Measurements from ENCODE around the gene FOSL1. TPM values are rescaled to one million over a fixed set of nuclear protein-coding genes. Genes with fewer than 3 reads are reported as not detected.

Gene FOSL1
- 97.6 to 169 TPM (median 123 TPM) in 5 replicates for total RNA-seq (2022; extraction: Qiagen RNA extraction)

GRCh38 chr11:65900125-65900898 is at the start of gene FOSL1:
FOSL1 (minus strand) TSS chr11:65900388; CDS start chr11:65900339, 49 bp downstream.

GRCh38 chr11:65945430-65945911 is 45.3 kb upstream of the FOSL1 start, which contains the start of gene TSGA10IP:
TSGA10IP (plus strand) TSS chr11:65945480; CDS start chr11:65945676, 196 bp downstream.

GRCh38 chr11:65919141-65919572 is 19.0 kb upstream of the FOSL1 start, which contains the start of gene DRAP1:
DRAP1 (plus strand) TSS chr11:65919426; CDS start chr11:65919502, 76 bp downstream.

GRCh38 chr11:65918211-65919140 is 18.3 kb upstream of the FOSL1 start, which contains the start of gene C11orf68:
C11orf68 (minus strand) TSS chr11:65919062; CDS start chr11:65919031, 31 bp downstream.

GRCh38 chr11:65890324-65891218 is 9.6 kb downstream of the FOSL1 start, which contains the start of gene CCDC85B:
CCDC85B (plus strand) TSS chr11:65890673; CDS start chr11:65890784, 111 bp downstream.

GRCh38 chr11:65888163-65888814 is 11.9 kb downstream of the FOSL1 start, which contains the start of gene FIBP:
FIBP (minus strand) TSS chr11:65888471; CDS start chr11:65888418, 53 bp downstream.

GRCh38 chr11:65879617-65880016 is 20.6 kb downstream of the FOSL1 start, which contains the start of gene CTSW:
CTSW (plus strand) TSS chr11:65879837; CDS start chr11:65879855, 18 bp downstream.

GRCh38 chr11:65872586-65873317 is 27.4 kb downstream of the FOSL1 start, which contains the start of gene EFEMP2:
EFEMP2 (minus strand) TSS chr11:65872800; CDS start chr11:65872354, 446 bp downstream.

GRCh38 chr11:65860278-65861164 is 39.7 kb downstream of the FOSL1 start, which contains the start of gene MUS81:
MUS81 (plus strand) TSS chr11:65860433; CDS start chr11:65860754, 321 bp downstream.

GRCh38 chr11:65857853-65858680 is 42.1 kb downstream of the FOSL1 start, which contains the start of gene CFL1:
CFL1 (minus strand) TSS chr11:65858180; CDS start chr11:65858099, 81 bp downstream.

Other genes starting within 250 kb of the FOSL1 start
- 66.4 to 76.8 TPM (median 74.4 TPM) in 5 replicates for gene RELA, start 237.5 kb downstream of the FOSL1 start, total RNA-seq (2022; extraction: Qiagen RNA extraction)
- gene KAT5, start 188.1 kb downstream of the FOSL1 start, total RNA-seq (2022; extraction: Qiagen RNA extraction): 41.2 to 52.5 TPM (median 50.4 TPM) in 5 replicates
- 23.6 to 51.8 TPM (median 47.4 TPM) in 5 replicates for gene RNASEH2C, start 179.6 kb downstream of the FOSL1 start, total RNA-seq (2022; extraction: Qiagen RNA extraction)
- gene AP5B1, start 119.4 kb downstream of the FOSL1 start, total RNA-seq (2022; extraction: Qiagen RNA extraction): 8.5 to 11.9 TPM (median 10.8 TPM) in 5 replicates
- 0.03 to 0.13 TPM (median 0.08 TPM) in 3 of 5 replicates, not detected in the others for gene OVOL1, start 113.3 kb downstream of the FOSL1 start, total RNA-seq (2022; extraction: Qiagen RNA extraction)
- gene SNX32, start 66.4 kb downstream of the FOSL1 start, total RNA-seq (2022; extraction: Qiagen RNA extraction): 0.06 to 0.11 TPM (median 0.08 TPM) in 3 of 5 replicates, not detected in the others
- 1,998 to 2,345 TPM (median 2,265 TPM) in 5 replicates for gene CFL1, start 42.2 kb downstream of the FOSL1 start, total RNA-seq (2022; extraction: Qiagen RNA extraction)
- 24.8 to 34.3 TPM (median 33.8 TPM) in 5 replicates for gene MUS81, start 40.0 kb downstream of the FOSL1 start, total RNA-seq (2022; extraction: Qiagen RNA extraction)
- 0.78 to 1.3 TPM (median 0.94 TPM) in 5 replicates for gene EFEMP2, start 27.6 kb downstream of the FOSL1 start, total RNA-seq (2022; extraction: Qiagen RNA extraction)
- gene CTSW, start 20.6 kb downstream of the FOSL1 start, total RNA-seq (2022; extraction: Qiagen RNA extraction): 0.06 to 0.13 TPM (median 0.09 TPM) in 3 of 5 replicates, not detected in the others
- 70.0 to 85.8 TPM (median 82.0 TPM) in 5 replicates for gene FIBP, start 11.9 kb downstream of the FOSL1 start, total RNA-seq (2022; extraction: Qiagen RNA extraction)
- 18.2 to 42.2 TPM (median 39.0 TPM) in 5 replicates for gene CCDC85B, start 9.7 kb downstream of the FOSL1 start, total RNA-seq (2022; extraction: Qiagen RNA extraction)
- 36.2 to 49.2 TPM (median 42.8 TPM) in 5 replicates for gene C11orf68, start 18.7 kb upstream of the FOSL1 start, total RNA-seq (2022; extraction: Qiagen RNA extraction)
- gene DRAP1, start 19.0 kb upstream of the FOSL1 start, total RNA-seq (2022; extraction: Qiagen RNA extraction): 154 to 246 TPM (median 196 TPM) in 5 replicates
- not detected in 5 replicates for gene TSGA10IP, start 45.1 kb upstream of the FOSL1 start, total RNA-seq (2022; extraction: Qiagen RNA extraction)
- gene SART1, start 61.3 kb upstream of the FOSL1 start, total RNA-seq (2022; extraction: Qiagen RNA extraction): 43.5 to 63.3 TPM (median 54.0 TPM) in 5 replicates
- 36.3 to 54.2 TPM (median 37.8 TPM) in 5 replicates for gene EIF1AD, start 101.8 kb upstream of the FOSL1 start, total RNA-seq (2022; extraction: Qiagen RNA extraction)
- gene BANF1, start 102.1 kb upstream of the FOSL1 start, total RNA-seq (2022; extraction: Qiagen RNA extraction): 350 to 491 TPM (median 479 TPM) in 5 replicates
- not detected in 5 replicates for gene CST6, start 111.6 kb upstream of the FOSL1 start, total RNA-seq (2022; extraction: Qiagen RNA extraction)
- 0.98 to 1.4 TPM (median 1.3 TPM) in 5 replicates for gene CATSPER1, start 126.1 kb upstream of the FOSL1 start, total RNA-seq (2022; extraction: Qiagen RNA extraction)
- not detected in 5 replicates for gene GAL3ST3, start 148.8 kb upstream of the FOSL1 start, total RNA-seq (2022; extraction: Qiagen RNA extraction)
- gene SF3B2, start 152.0 kb upstream of the FOSL1 start, total RNA-seq (2022; extraction: Qiagen RNA extraction): 162 to 202 TPM (median 169 TPM) in 5 replicates
- gene PACS1, start 169.9 kb upstream of the FOSL1 start, total RNA-seq (2022; extraction: Qiagen RNA extraction): 57.6 to 92.8 TPM (median 81.4 TPM) in 5 replicates